Measurements from ENCODE around the gene TOMM22.

TOMM22 gene

DNA sequence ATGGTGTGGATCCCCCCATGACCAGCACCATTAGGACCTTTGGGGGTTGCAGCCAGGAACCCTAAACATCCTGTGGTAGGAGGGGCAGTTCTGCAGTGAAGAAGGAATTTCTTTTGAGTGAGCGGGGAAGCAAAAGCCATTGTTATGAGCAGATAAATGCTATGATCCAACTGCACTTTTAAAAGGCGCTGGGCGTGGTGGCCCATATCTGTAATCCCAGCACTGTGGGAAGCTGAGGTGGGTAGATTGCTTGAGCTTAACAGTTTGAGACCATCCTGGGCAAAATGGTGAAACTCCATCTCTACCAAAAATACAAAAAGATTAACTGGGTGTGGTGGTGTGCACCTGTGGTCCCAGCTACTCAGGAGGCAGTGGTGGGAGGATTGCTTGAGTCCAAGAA, 5.9 kb upstream of the TOMM22 start:
- TF ChIP-seq ZNF561 (tag by site-specific recombination; IDR thresholded peaks at IDR 0.05; ENCODE audit: borderline replicate concordance): no peak
- TF ChIP-seq ZNF19 (tag by site-specific recombination; IDR thresholded peaks at IDR 0.05; ENCODE audit: low read depth): no peak
- TF ChIP-seq, protein P1, sequence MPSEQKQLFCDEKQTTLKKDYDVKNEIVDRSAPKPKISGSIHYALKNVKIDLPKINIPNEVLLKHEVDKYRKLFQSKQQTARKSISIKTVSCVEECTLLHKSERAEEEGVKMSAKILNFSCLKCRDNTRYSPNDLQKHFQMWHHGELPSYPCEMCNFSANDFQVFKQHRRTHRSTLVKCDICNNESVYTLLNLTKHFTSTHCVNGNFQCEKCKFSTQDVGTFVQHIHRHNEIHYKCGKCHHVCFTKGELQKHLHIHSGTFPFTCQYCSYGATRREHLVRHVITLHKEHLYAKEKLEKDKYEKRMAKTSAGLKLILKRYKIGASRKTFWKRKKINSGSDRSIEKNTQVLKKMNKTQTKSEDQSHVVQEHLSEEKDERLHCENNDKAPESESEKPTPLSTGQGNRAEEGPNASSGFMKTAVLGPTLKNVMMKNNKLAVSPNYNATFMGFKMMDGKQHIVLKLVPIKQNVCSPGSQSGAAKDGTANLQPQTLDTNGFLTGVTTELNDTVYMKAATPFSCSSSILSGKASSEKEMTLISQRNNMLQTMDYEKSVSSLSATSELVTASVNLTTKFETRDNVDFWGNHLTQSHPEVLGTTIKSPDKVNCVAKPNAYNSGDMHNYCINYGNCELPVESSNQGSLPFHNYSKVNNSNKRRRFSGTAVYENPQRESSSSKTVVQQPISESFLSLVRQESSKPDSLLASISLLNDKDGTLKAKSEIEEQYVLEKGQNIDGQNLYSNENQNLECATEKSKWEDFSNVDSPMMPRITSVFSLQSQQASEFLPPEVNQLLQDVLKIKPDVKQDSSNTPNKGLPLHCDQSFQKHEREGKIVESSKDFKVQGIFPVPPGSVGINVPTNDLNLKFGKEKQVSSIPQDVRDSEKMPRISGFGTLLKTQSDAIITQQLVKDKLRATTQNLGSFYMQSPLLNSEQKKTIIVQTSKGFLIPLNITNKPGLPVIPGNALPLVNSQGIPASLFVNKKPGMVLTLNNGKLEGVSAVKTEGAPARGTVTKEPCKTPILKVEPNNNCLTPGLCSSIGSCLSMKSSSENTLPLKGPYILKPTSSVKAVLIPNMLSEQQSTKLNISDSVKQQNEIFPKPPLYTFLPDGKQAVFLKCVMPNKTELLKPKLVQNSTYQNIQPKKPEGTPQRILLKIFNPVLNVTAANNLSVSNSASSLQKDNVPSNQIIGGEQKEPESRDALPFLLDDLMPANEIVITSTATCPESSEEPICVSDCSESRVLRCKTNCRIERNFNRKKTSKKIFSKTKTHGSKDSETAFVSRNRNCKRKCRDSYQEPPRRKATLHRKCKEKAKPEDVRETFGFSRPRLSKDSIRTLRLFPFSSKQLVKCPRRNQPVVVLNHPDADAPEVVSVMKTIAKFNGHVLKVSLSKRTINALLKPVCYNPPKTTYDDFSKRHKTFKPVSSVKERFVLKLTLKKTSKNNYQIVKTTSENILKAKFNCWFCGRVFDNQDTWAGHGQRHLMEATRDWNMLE (tag by site-specific recombination; conservative IDR thresholded peaks at IDR 0.05; ENCODE audit: low read depth): no peak
- TF ChIP-seq ZFP37 (tag by site-specific recombination; IDR thresholded peaks at IDR 0.05): no peak
- TF ChIP-seq ZNF544 (tag by site-specific recombination; IDR thresholded peaks at IDR 0.05): no peak
- no peak for TF ChIP-seq ZNF341 (tag by site-specific recombination; IDR thresholded peaks at IDR 0.05; ENCODE audit: low read depth)
- TF ChIP-seq TCF7L2 (IDR thresholded peaks at IDR 0.05; ENCODE audit: borderline replicate concordance, low read depth, low read length): no peak
- no peak for TF ChIP-seq ZNF416 (tag by site-specific recombination; IDR thresholded peaks at IDR 0.05)
- TF ChIP-seq, protein P2, sequence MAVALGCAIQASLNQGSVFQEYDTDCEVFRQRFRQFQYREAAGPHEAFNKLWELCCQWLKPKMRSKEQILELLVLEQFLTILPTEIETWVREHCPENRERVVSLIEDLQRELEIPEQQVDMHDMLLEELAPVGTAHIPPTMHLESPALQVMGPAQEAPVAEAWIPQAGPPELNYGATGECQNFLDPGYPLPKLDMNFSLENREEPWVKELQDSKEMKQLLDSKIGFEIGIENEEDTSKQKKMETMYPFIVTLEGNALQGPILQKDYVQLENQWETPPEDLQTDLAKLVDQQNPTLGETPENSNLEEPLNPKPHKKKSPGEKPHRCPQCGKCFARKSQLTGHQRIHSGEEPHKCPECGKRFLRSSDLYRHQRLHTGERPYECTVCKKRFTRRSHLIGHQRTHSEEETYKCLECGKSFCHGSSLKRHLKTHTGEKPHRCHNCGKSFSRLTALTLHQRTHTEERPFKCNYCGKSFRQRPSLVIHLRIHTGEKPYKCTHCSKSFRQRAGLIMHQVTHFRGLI (tag by site-specific recombination; IDR thresholded peaks at IDR 0.05): no peak
- TF ChIP-seq, protein P3, sequence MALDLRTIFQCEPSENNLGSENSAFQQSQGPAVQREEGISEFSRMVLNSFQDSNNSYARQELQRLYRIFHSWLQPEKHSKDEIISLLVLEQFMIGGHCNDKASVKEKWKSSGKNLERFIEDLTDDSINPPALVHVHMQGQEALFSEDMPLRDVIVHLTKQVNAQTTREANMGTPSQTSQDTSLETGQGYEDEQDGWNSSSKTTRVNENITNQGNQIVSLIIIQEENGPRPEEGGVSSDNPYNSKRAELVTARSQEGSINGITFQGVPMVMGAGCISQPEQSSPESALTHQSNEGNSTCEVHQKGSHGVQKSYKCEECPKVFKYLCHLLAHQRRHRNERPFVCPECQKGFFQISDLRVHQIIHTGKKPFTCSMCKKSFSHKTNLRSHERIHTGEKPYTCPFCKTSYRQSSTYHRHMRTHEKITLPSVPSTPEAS (tag by site-specific recombination; IDR thresholded peaks at IDR 0.05): no peak
- no peak for TF ChIP-seq SCRT1 (tag by site-specific recombination; IDR thresholded peaks at IDR 0.05; ENCODE audit: borderline replicate concordance)
- TF ChIP-seq ZFP3 (tag by site-specific recombination; IDR thresholded peaks at IDR 0.05; ENCODE audit: low read depth): no peak
- no peak for TF ChIP-seq ZNF184 (tag by site-specific recombination; IDR thresholded peaks at IDR 0.05)
- no peaks in the 10 kb centered on the region for H3K9me3 ChIP-seq (ENCODE audit: control insufficient read depth, insufficient read depth, low read depth, low read length)
- ChIA-PET CTCF (no interaction called here), POLR2A (interaction anchor here (0.5 kb wide), 1 partner anchor 27 kb away, joined by 7 read pairs; no protein-coding TSS in a partner anchor)
- H3K4me3 ChIP-seq (ENCODE audit: low read depth, low read length): no peak overlapping the region
- peaks cover 21 to 30% of the 10 kb centered on the region in 2 experiments; a peak in 2 of 3 replicates for H3K36me3 ChIP-seq (ENCODE audit: control insufficient read depth in 2 of 2, insufficient read depth in 1 of 2, low read length in 2 of 2)
- no peaks in the 10 kb centered on the region for H3K4me1 ChIP-seq (ENCODE audit: control insufficient read depth, insufficient read depth, low read length)
- H3K27ac ChIP-seq (ENCODE audit: extremely low read depth, low read depth, low read length): no peak overlapping the region

DNA sequence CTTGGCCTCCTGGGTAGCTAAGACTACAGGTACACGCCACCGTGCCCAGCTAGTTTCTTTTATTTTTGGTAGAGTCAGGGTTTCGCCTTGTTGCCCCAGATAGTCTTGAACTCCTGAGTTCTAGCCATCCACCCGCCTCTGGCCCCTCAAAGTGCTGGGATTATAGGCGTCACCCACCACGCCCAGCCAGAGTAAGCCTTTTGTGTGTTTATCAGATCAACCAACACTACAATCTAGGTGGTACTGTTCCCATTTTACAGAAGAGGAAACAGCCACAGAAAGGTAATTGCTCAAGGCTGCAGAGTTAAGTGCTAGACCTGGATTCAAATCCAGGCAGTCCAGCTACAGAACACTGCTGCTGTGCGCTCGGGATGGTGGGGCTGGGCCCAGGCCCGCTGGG, 3.1 kb downstream of the TOMM22 start:
- ChIA-PET POLR2A (no interaction called here), CTCF (no interaction called here)
- no peak for TF ChIP-seq ZNF132 (tag by site-specific recombination; IDR thresholded peaks at IDR 0.05; ENCODE audit: borderline replicate concordance)
- peak; percentile 82 for TF ChIP-seq KLF1 (tag by site-specific recombination; IDR thresholded peaks at IDR 0.05)
- H3K36me3 ChIP-seq (ENCODE audit: control insufficient read depth in 2 of 2, insufficient read depth in 1 of 2, low read length in 2 of 2): peaks cover 34 to 73% of the 10 kb centered on the region in 2 experiments
- H3K4me3 ChIP-seq (ENCODE audit: low read depth, low read length): no peak overlapping the region
- no peaks in the 10 kb centered on the region for H3K4me1 ChIP-seq (ENCODE audit: control insufficient read depth, insufficient read depth, low read length)
- no peaks in the 10 kb centered on the region for H3K9me3 ChIP-seq (ENCODE audit: control insufficient read depth, insufficient read depth, low read depth, low read length)
- no peak overlapping the region for H3K27ac ChIP-seq (ENCODE audit: extremely low read depth, low read depth, low read length)

Measured in HEK293 (cell line).